ENCODE results near the gene ZNF37A.
"Not testable (repeated sequence)": the region's sequence is repeated elsewhere in the genome, so short reads cannot be mapped to it uniquely, and the experiment has no call there.

ZNF37A gene

DNA sequence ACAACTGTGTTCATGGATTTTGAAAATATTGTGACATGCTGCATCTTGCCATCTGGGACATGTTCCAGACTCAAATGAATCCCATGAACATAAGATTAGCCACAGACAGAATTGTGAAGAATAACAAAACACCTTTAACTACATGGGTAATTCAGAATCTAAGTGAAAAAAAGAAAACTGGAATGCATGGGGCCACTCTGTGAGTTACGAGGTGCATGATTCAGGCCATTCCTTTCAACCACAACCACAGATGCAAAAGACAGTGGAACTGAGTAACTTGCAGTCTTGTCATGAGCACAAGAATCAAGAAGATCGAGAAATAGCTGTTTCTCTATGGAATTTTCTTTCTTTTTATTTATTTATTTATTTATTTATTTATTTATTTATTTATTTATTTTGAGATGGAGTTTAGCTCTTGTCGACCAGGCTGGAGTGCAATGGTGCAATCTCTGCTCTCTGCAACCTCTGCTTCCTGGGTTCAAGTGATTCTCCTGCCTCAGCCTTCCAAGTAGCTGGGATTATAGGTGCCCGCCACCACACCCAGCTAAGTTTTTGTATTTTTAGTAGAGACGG, 56.8 kb downstream of the ZNF37A start:
- DNase-seq: not testable (repeated sequence)

- no peak for DNase-seq
Observed at GRCh38 chr10:38156416-38157269, 62.5 kb downstream of the ZNF37A start.

- DNase-seq: no peak
Observed at GRCh38 chr10:38157270-38157685, 63.1 kb downstream of the ZNF37A start.

GRCh38 chr10:38159004-38159403, 64.9 kb downstream of the ZNF37A start:
- no peak for DNase-seq

- DNase-seq: no peak
Observed at GRCh38 chr10:38163617-38164016, 69.5 kb downstream of the ZNF37A start.

- DNase-seq: no peak
Observed at GRCh38 chr10:38174336-38174735, 80.2 kb downstream of the ZNF37A start.

DNA sequence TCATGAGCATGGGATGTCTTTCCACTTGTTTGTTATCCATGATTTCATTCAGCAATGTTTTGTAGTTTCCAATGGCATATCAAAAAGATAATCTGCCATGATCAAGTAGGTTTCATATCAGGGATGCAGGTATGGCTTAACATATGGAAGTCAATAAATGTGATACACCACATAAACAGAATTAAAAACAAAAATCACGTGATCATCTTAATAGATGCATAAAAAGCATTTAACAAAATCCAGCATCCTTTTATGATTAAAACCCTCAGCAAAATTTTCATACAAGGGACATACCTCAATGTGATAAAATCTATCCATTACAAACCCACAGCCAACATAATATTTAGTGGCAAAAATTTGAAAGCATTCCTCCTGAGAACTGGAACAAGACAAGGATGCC, 90.3 kb downstream of the ZNF37A start:
- no peak for DNase-seq
